ENCODE data around the gene KRTAP12-3.

- TF ChIP-seq POLR2AphosphoS5 (IDR thresholded peaks at IDR 0.05), result no peak
- no peak for TF ChIP-seq CTCF (IDR thresholded peaks at IDR 0.05; ENCODE audit: poor library complexity, severe bottlenecking)
- TF ChIP-seq RAD21 (conservative IDR thresholded peaks at IDR 0.05), result no peak
- no peak for TF ChIP-seq SMC3 (conservative IDR thresholded peaks at IDR 0.05; ENCODE audit: poor library complexity)
- no peak for TF ChIP-seq EZH2 (IDR thresholded peaks at IDR 0.05; ENCODE audit: borderline replicate concordance, insufficient read depth, low read length, poor library complexity, severe bottlenecking)
- TF ChIP-seq REST (IDR thresholded peaks at IDR 0.05; ENCODE audit: borderline replicate concordance), result no peak
- TF ChIP-seq TAF1 (IDR thresholded peaks at IDR 0.05; ENCODE audit: low read depth), result no peak
- no peak for TF ChIP-seq EP300 (conservative IDR thresholded peaks at IDR 0.05; ENCODE audit: poor library complexity, severe bottlenecking)
- TF ChIP-seq MXI1 (conservative IDR thresholded peaks at IDR 0.05; ENCODE audit: poor library complexity, severe bottlenecking), result no peak
Measured at GRCh38 chr21:44697811-44698734, 40.3 kb downstream of the KRTAP12-3 start.

Measured in neural cell (in vitro differentiated cells).